H1 (cell line): ENCODE results near the gene HES2. TPM values are rescaled to one million over a fixed set of nuclear protein-coding genes. Genes with fewer than 3 reads are reported as not detected.

Source experiments
- CTCF ChIA-PET: fragments of 300-600 bp; sonication (Branson Sonifier 250); formaldehyde crosslinking; loops from one replicate; lab custom pipeline; 2021; ENCODE audit not compliant: partially characterized antibody; lab: Charles Lee
- POLR2A ChIA-PET: fragments of 300-600 bp; sonication (Branson Sonifier 250); formaldehyde crosslinking; loops from one replicate; lab custom pipeline; 2021; ENCODE audit warnings: inconsistent platforms; ENCODE audit not compliant: partially characterized antibody; lab: Charles Lee
- DNase-seq, 2 experiments: peaks; one replicate each; pipeline versions ENCODE4 v3.0.0 to v3.0.0-alpha.2; 2010 to 2022; ENCODE audit warnings: low spot score in 2 of 2, low read depth in 1 of 2, mixed read lengths in 1 of 2
- FAIRE-seq: peaks from 2 replicates; lab custom pipeline; 2011; peaks lifted over from hg19 to GRCh38; lab: Jason Lieb, UNC
- H2AFZ ChIP-seq: 2 replicates; pipeline ENCODE4 v1.8.1; 2012; ENCODE audit warnings: low read length, inconsistent platforms
- H2AK5ac ChIP-seq: 2 replicates; pipeline ENCODE4 v1.6.1; 2013; ENCODE audit warnings: low read depth, low read length
- H2BK120ac ChIP-seq: replicated peaks from 2 replicates; pipeline ENCODE3; 2013; ENCODE audit warnings: low read depth, low read length, inconsistent platforms
- H2BK12ac ChIP-seq: 2 replicates; pipeline ENCODE4 v1.6.1; 2013; ENCODE audit warnings: low read depth, low read length
- H2BK15ac ChIP-seq: 2 replicates; pipeline ENCODE4 v1.6.1; 2013; ENCODE audit warnings: low read length
- H2BK20ac ChIP-seq: 2 replicates; pipeline ENCODE4 v1.6.1; 2013; ENCODE audit warnings: low read length
- H2BK5ac ChIP-seq: 2 replicates; pipeline ENCODE4 v1.6.1; 2013; ENCODE audit warnings: low read depth, low read length
- H3K14ac ChIP-seq: 2 replicates; pipeline ENCODE4 v1.6.1; 2013; ENCODE audit warnings: inconsistent platforms; ENCODE audit not compliant: insufficient read length
- H3K18ac ChIP-seq: 2 replicates; pipeline ENCODE4 v1.6.1; 2013; ENCODE audit warnings: low read length; ENCODE audit errors: extremely low read depth
- H3K23ac ChIP-seq: 2 replicates; pipeline ENCODE4 v1.6.1; 2013; ENCODE audit warnings: inconsistent platforms; ENCODE audit not compliant: insufficient read length
- H3K23me2 ChIP-seq: 2 replicates; pipeline ENCODE4 v1.6.1; 2013; ENCODE audit warnings: low read depth, low read length
- H3K27ac ChIP-seq: 2 replicates; pipeline ENCODE4 v1.6.1; 2011; ENCODE audit warnings: low read depth, low read length, inconsistent platforms
- H3K27me3 ChIP-seq, 4 experiments: replicated peaks in 1 of 4; 1 replicate in 1 of 4; 2 replicates in 3 of 4; pipeline versions ENCODE4 v1.6.1 to v1.8.1; 2011 to 2013; ENCODE audit warnings: low read length in 3 of 4, mild to moderate bottlenecking in 3 of 4, inconsistent platforms in 2 of 4, mixed read lengths in 2 of 4, moderate library complexity in 1 of 4; ENCODE audit not compliant: control insufficient read depth in 3 of 4, insufficient read depth in 3 of 4; ENCODE audit errors: extremely low read depth in 1 of 4
- H3K36me3 ChIP-seq, 4 experiments: 2 replicates each; pipeline versions ENCODE4 v1.6.1 to v1.8.1; 2011 to 2013; ENCODE audit warnings: mild to moderate bottlenecking in 4 of 4, low read length in 3 of 4, moderate library complexity in 2 of 4, control low read depth in 1 of 4, inconsistent platforms in 1 of 4; ENCODE audit not compliant: insufficient read depth in 4 of 4, control insufficient read depth in 2 of 4
- H3K4ac ChIP-seq: replicated peaks from 2 replicates; pipeline ENCODE3; 2013; ENCODE audit warnings: low read length, low read depth, mixed read lengths, inconsistent platforms; ENCODE audit not compliant: insufficient read length
- H3K4me1 ChIP-seq, 4 experiments: replicated peaks in 1 of 4; 1 replicate in 1 of 4; 2 replicates in 3 of 4; pipeline versions ENCODE4 v1.6.1 to v1.8.1; 2011 to 2013; ENCODE audit warnings: low read length in 3 of 4, inconsistent platforms in 2 of 4, mixed read lengths in 1 of 4; ENCODE audit not compliant: insufficient read depth in 4 of 4, control insufficient read depth in 3 of 4
- H3K4me2 ChIP-seq, 2 experiments: 2 replicates each; pipeline versions ENCODE4 v1.6.1 to v1.8.1; 2011 to 2013; ENCODE audit warnings: low read depth in 2 of 2, low read length in 2 of 2, control low read depth in 1 of 2, inconsistent platforms in 1 of 2, mild to moderate bottlenecking in 1 of 2; ENCODE audit not compliant: insufficient read depth in 1 of 2
- H3K4me3 ChIP-seq, 4 experiments: fragments of 200-600, 300-600 bp in 1 of 4; sonication (generic), shearing (Covaris generic), sonication (Bioruptor Twin) in 1 of 4; 2 replicates each; pipeline versions ENCODE4 v1.5.1 to v1.8.1; 2011 to 2016; ENCODE audit warnings: low read length in 4 of 4, low read depth in 3 of 4, control low read depth in 2 of 4, inconsistent platforms in 2 of 4, mild to moderate bottlenecking in 2 of 4, mixed read lengths in 1 of 4, moderate library complexity in 1 of 4; ENCODE audit not compliant: insufficient read depth in 2 of 4; ENCODE audit errors: extremely low read depth in 1 of 4
- H3K56ac ChIP-seq: replicated peaks from 2 replicates; pipeline ENCODE3; 2013; ENCODE audit warnings: low read depth, mild to moderate bottlenecking, mixed read lengths, low read length, inconsistent platforms; ENCODE audit not compliant: insufficient read length
- H3K79me1 ChIP-seq: 2 replicates; pipeline ENCODE4 v1.6.1; 2013; ENCODE audit warnings: low read depth, low read length, control low read depth
- H3K79me2 ChIP-seq, 2 experiments: 2 replicates each; pipeline versions ENCODE4 v1.6.1 to v1.8.1; 2012 to 2013; ENCODE audit warnings: low read length in 2 of 2, mild to moderate bottlenecking in 2 of 2, inconsistent platforms in 1 of 2; ENCODE audit not compliant: insufficient read depth in 2 of 2, control insufficient read depth in 1 of 2
- H3K9ac ChIP-seq, 4 experiments: replicated peaks in 1 of 4; 1 replicate in 1 of 4; 2 replicates in 3 of 4; pipeline versions ENCODE4 v1.6.1 to v1.8.1; 2011 to 2013; ENCODE audit warnings: low read depth in 3 of 4, low read length in 3 of 4, control low read depth in 2 of 4, mild to moderate bottlenecking in 2 of 4, moderate library complexity in 2 of 4, inconsistent platforms in 1 of 4; ENCODE audit errors: extremely low read depth in 1 of 4
- H3K9me3 ChIP-seq, 2 experiments: 2 replicates each; pipeline versions ENCODE4 v1.6.1 to v1.8.1; 2012 to 2013; ENCODE audit warnings: mild to moderate bottlenecking in 2 of 2, moderate library complexity in 2 of 2, control low read depth in 1 of 2, inconsistent platforms in 1 of 2, low read depth in 1 of 2, low read length in 1 of 2, mixed read lengths in 1 of 2; ENCODE audit not compliant: insufficient read depth in 2 of 2
- H4K20me1 ChIP-seq, 2 experiments: replicated peaks in 1 of 2; 2 replicates each; pipeline versions ENCODE3 to v1.8.1; 2011 to 2013; ENCODE audit warnings: inconsistent platforms in 2 of 2, low read length in 2 of 2, mild to moderate bottlenecking in 1 of 2; ENCODE audit not compliant: insufficient read depth in 2 of 2, control insufficient read depth in 1 of 2
- H4K5ac ChIP-seq: 2 replicates; pipeline ENCODE4 v1.6.1; 2013; ENCODE audit warnings: low read length, low read depth, mixed read lengths, inconsistent platforms; ENCODE audit not compliant: insufficient read length
- H4K8ac ChIP-seq: 2 replicates; pipeline ENCODE4 v1.8.0; 2013; ENCODE audit warnings: mild to moderate bottlenecking, moderate library complexity, low read length, inconsistent platforms; ENCODE audit not compliant: insufficient read depth; ENCODE audit errors: extremely low read depth
- H4K91ac ChIP-seq: replicated peaks from 2 replicates; pipeline ENCODE3; 2013; ENCODE audit warnings: low read length, mixed read lengths, inconsistent platforms; ENCODE audit not compliant: insufficient read length
- EGR1 ChIP-seq: IDR thresholded peaks from 2 replicates; pipeline ENCODE4 v1.6.1; 2011; ENCODE audit warnings: low read depth, low read length, borderline replicate concordance
- RAD21 ChIP-seq, 2 experiments: IDR thresholded peaks in 1 of 2; conservative IDR thresholded peaks in 1 of 2; 2 replicates each; pipeline ENCODE4 v1.6.1; 2011; ENCODE audit warnings: low read depth in 2 of 2, low read length in 2 of 2, improper control_type of control experiment in 1 of 2, inconsistent platforms in 1 of 2, mild to moderate bottlenecking in 1 of 2, moderate library complexity in 1 of 2
- RBBP5 ChIP-seq: IDR thresholded peaks from 2 replicates; pipeline ENCODE4 v1.7.1; 2012; ENCODE audit warnings: low read depth, mild to moderate bottlenecking, inconsistent platforms, low read length, moderate library complexity, borderline replicate concordance
- SIN3A ChIP-seq, 2 experiments: IDR thresholded peaks in 1 of 2; conservative IDR thresholded peaks in 1 of 2; 2 replicates each; pipeline ENCODE4 v1.6.1; 2011 to 2012; ENCODE audit warnings: low read length in 2 of 2, improper control_type of control experiment in 1 of 2, low read depth in 1 of 2, mild to moderate bottlenecking in 1 of 2
- TBP ChIP-seq: IDR thresholded peaks from 2 replicates; pipeline ENCODE4 v1.6.1; 2011; ENCODE audit warnings: low read depth, low read length, improper control_type of control experiment
- WGBS, 2 experiments: shearing (Covaris generic) in 1 of 2; methylation state at CpG; one replicate each; pipeline versions ENCODE4 v1.1.6 to v1.1.7; 2013 to 2015; ENCODE audit warnings: low lambda C conversion rate in 2 of 2, mixed read lengths in 2 of 2, inconsistent platforms in 1 of 2, low coverage in 1 of 2, missing lambda C conversion rate in 1 of 2; ENCODE audit not compliant: insufficient replicate concordance in 2 of 2, insufficient coverage in 1 of 2, insufficient read length in 1 of 2; ENCODE audit errors: extremely low coverage in 1 of 2, missing lambda C conversion rate in 1 of 2; 5-methylcytosine and 5-hydroxymethylcytosine counted together
- polyA plus RNA-seq, 7 experiments: library from polyadenylated mRNA; depleted of rRNA in 3 of 7; stranded (reverse) in 5 of 7; unstranded in 2 of 7; fragments of >200 nt in 5 of 7; fragments of 200-250 nt in 2 of 7; gene quantifications; 1 replicate in 5 of 7; 2 replicates in 1 of 7; 4 replicates in 1 of 7; pipeline versions ENCODE4 v1.2.1 to v1.2.3, GENCODE V29; 2011 to 2013; ENCODE audit warnings: missing spikeins in 2 of 7, mixed read lengths in 2 of 7
- total RNA-seq: library from RNA; stranded (reverse); fragmentation: NEBNext Ultra II Directional; extraction: Animal tissue kit (Norgen Biotek cat#: 25700); gene quantifications from 2 replicates; pipeline ENCODE4 v1.2.1, GENCODE V29; 2021

The HES2 gene
- total and polyA plus RNA-seq, 2 of the 8 experiments (the other 6 are each of a cell fraction or from before 2014, with no cell fraction given), result 0.15 to 0.53 TPM

GRCh38 chr1:6446665-6447015, 26.9 kb upstream of the HES2 start:
- peaks cover 0 to 8% (median 3%) of the 10 kb centered on the region in 4 experiments; a peak in 3 of 7 replicates for H3K27me3 ChIP-seq
- H4K8ac ChIP-seq, result no peak overlapping the region; the same call in 1 of the 2 replicates
- peak overlapping the region; percentile 65; the same call in 1 of the 2 replicates for H2AK5ac ChIP-seq
- FAIRE-seq (no peak), DNase-seq (no peak)
- H3K23me2 ChIP-seq, result peaks cover 10% of the 10 kb centered on the region; the same call in 1 of the 2 replicates
- H3K14ac ChIP-seq, result no peak overlapping the region
- no peaks in the 10 kb centered on the region for H3K79me1 ChIP-seq
- peak overlapping the region; percentile 89 for H4K91ac ChIP-seq
- H3K4me2 ChIP-seq, result peak overlapping the region; percentile 78 to 79
- peaks cover 0 to 4% of the 10 kb centered on the region in 2 experiments for H4K20me1 ChIP-seq
- no peaks in the 10 kb centered on the region for H3K9me3 ChIP-seq
- peak overlapping the region; percentile 10 for H3K56ac ChIP-seq
- no peak overlapping the region for H3K9ac ChIP-seq
- ChIA-PET CTCF (interaction anchor here (0.7 to 18.8 kb wide), 11 partner anchors 8 to 207 kb away, joined by 3 to 321 read pairs (median 7); partner anchors contain the start of genes HES2, PLEKHG5 and TNFRSF25), POLR2A (interaction anchor here (0.9 to 12.2 kb wide), 3 partner anchors 8 to 25 kb away, joined by 3 to 123 read pairs (median 3); partner anchors contain the start of gene TNFRSF25)
- H3K23ac ChIP-seq, result no peak overlapping the region
- 45% methylated on average over 4 of the region's 4 CpGs; no CpG with 5 or more reads in 1 of the 2 experiments for WGBS, 2 experiments
- no peak overlapping the region; the same call in 1 of the 2 replicates for H2BK20ac ChIP-seq
- H3K18ac ChIP-seq, result peak overlapping the region; percentile 55
- peak overlapping the region; percentile 81; the same call in 1 of the 2 replicates for H2BK15ac ChIP-seq
- H3K36me3 ChIP-seq, result no peaks in the 10 kb centered on the region
- H3K27ac ChIP-seq, result no peak overlapping the region
- peak overlapping the region; percentile 33 for H2BK120ac ChIP-seq
- H3K4me1 ChIP-seq, result peaks cover 0 to 28% (median 14%) of the 10 kb centered on the region in 4 experiments; a peak in 6 of 7 replicates
- peak overlapping the region; percentile 80; the same call in 1 of the 2 replicates for H2BK12ac ChIP-seq
- H2BK5ac ChIP-seq, result peak overlapping the region; percentile 71; the same call in 1 of the 2 replicates
- H3K4me3 ChIP-seq, result peak overlapping the region; percentile 41 to 61 (median 42); a peak in 6 of 8 replicates
- TF ChIP-seq TBP (no peak), RAD21 (IDR thresholded peaks at IDR 0.05 in 1 of 2, conservative IDR thresholded peaks at IDR 0.05 in 1 of 2; ENCODE audit: low read depth in 2 of 2, low read length in 2 of 2) (no peak), SIN3A (conservative IDR thresholded peaks at IDR 0.05 in 1 of 2, IDR thresholded peaks at IDR 0.05 in 1 of 2; ENCODE audit: low read depth in 1 of 2, low read length in 2 of 2) (no peak), EGR1 (no peak), RBBP5 (no peak)
- no peaks in the 10 kb centered on the region for H3K79me2 ChIP-seq
- H2AFZ ChIP-seq, result no peak overlapping the region
- peak overlapping the region; percentile 80 for H4K5ac ChIP-seq
- H3K4ac ChIP-seq, result no peak overlapping the region
